Mucosa of descending colon (tissue), 3 donors: ENCODE results near the gene PTAR1. TPM values are rescaled to one million over a fixed set of nuclear protein-coding genes. Genes with fewer than 3 reads are reported as not detected.

ENCODE experiments used
- ATAC-seq: fragments of 200-7000 bp; cut with Tn5 transposase; one replicate; pipeline ENCODE4 v1.9.1; 2020; ENCODE audit warnings: mild to moderate bottlenecking, moderate library complexity
- DNase-seq, 3 donors: peaks; one replicate each; pipeline ENCODE4 v3.0.0-alpha.2; 2020
- H3K36me3 ChIP-seq: fragments of 200-600 bp; one replicate; pipeline ENCODE4 v1.8.0; 2021; ENCODE audit warnings: low read depth, mild to moderate bottlenecking
- H3K4me1 ChIP-seq: fragments of 200-600 bp; one replicate; pipeline ENCODE4 v1.8.0; 2021; ENCODE audit warnings: low read depth, mild to moderate bottlenecking
- H3K4me3 ChIP-seq: fragments of 200-600 bp; one replicate; pipeline ENCODE4 v1.8.0; 2021; ENCODE audit warnings: mild to moderate bottlenecking
- H3K9me3 ChIP-seq: fragments of 200-600 bp; one replicate; pipeline ENCODE4 v1.8.0; 2021; ENCODE audit warnings: mild to moderate bottlenecking
- CTCF ChIP-seq: fragments of 200-600 bp; IDR thresholded peaks from one replicate; pipeline ENCODE4 v1.8.0; 2022; ENCODE audit warnings: antibody characterized with exemption, mild to moderate bottlenecking
- intact Hi-C, 2 donors: fragments of 100-400 bp; cut with DNase I in 1 of 2; cut with micrococcal nuclease in 1 of 2; formaldehyde crosslinking; loops; one replicate each; pipeline versions ENCODE4 v1.11.0 to v1.11.1; 2022; cut with DNase I, micrococcal nuclease
- total RNA-seq, 3 donors: library from RNA; stranded (reverse); fragmentation: NEBNext Ultra II Directional in 2 of 3; extraction: Animal tissue kit (Norgen Biotek cat#: 25700) in 2 of 3; gene quantifications; one replicate each; pipeline versions ENCODE4 v1.2.1 to v1.2.4, GENCODE V29; 2021 to 2023
- donor health status: DM: no; HTN: no; CAD: no; lungs with moderate emphysema.
- donor health status: DM: no; HTN: no; CAD: no.
- donor health status: DM: no; HTN: yes; CAD: no.

Gene PTAR1
- total RNA-seq, 3 donors from 2014 or later: 63.0 to 71.5 (median 68.6) TPM

DNA sequence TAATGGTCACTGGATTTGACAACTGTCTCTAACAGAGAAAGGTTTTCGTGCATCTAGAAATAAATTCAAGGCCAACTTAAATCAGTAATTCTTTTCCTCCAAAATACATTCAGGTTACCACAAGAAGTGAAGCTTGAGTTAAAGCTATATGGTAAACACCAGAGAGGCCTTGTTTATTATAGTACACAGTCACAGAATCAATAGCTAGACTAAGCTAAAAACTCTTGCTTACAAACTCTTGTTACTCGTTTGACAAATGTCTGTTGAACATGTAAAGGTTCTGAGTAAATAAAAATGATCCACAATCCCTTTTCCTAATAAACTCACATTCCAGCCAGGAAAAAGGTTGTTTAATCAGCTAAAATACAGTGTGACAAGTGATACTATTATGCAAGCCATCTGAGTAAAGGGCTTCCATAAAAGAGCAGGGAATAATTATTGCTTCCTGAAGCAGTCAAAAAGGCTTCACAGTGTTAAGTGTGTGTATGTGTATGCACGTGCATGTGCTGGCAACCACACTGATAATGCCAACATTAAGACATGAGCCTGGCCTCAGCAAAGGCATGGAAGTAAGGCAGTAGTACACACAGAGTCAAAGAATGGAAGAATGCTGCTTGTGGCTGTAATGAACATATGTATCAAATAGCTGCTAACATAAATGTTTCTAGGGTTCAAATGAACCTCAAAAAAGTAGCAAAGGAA is 12.8 kb downstream of the PTAR1 start:
- ATAC-seq: peak; percentile 62
- no peaks in the 10 kb centered on the region for H3K36me3 ChIP-seq
- peaks cover 4% of the 10 kb centered on the region for H3K4me1 ChIP-seq
- no peak overlapping the region for H3K4me3 ChIP-seq
- no peak for TF ChIP-seq CTCF
- no peaks in the 10 kb centered on the region for H3K9me3 ChIP-seq
- no peak for DNase-seq
- intact Hi-C loops: loop anchor here in 1 of 2 donors (10.0 kb wide), 1 partner anchor 128 kb away; no protein-coding TSS in a partner anchor

- Histone ChIP-seq H3K4me3 (no peak overlapping the region), H3K4me1 (no peaks in the 10 kb centered on the region), H3K9me3 (no peaks in the 10 kb centered on the region), H3K36me3 (no peaks in the 10 kb centered on the region)
- ATAC-seq (peak; percentile 69), DNase-seq (no peak)
- TF ChIP-seq CTCF: no peak
- intact Hi-C loops: loop anchor here in 1 of 2 donors (10.0 kb wide), 1 partner anchor 129 kb away; no protein-coding TSS in a partner anchor
These were observed 13.9 kb downstream of the PTAR1 start for GRCh38 chr9:69745716-69746437.

DNA sequence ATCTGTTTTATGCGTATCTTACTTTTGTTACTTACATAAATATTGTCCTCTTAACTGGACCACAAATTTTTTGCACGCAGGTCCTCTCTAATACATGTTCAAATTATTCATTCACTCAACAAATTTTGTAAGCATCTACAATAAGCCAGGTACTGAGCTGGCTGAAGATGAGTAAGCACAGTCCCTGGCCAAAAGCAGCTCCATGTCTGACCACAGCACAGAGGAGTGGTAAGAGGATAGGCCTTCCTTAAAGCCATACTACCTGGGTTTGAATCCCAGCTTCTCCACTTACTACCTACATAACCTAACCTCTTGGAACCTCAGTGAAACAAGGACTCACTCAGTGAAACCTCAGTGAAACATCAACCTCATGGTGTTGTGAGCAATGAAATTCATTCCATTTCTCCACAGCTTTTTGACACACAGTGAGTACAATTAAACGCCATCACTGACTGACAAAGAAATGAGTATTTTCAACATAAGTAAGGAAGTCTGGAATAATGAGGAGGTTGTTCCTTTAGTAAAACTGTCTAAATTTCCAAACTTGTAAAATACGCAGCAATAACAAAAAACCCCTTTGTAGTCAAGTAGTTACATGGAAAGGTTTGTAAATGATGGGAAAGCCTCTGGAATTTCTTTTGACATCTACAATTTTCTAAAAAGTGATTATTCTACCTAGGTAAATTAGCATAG is 15.0 kb downstream of the PTAR1 start:
- no peak for ATAC-seq
- no peak for TF ChIP-seq CTCF
- no peak overlapping the region for H3K4me3 ChIP-seq
- H3K36me3 ChIP-seq: no peaks in the 10 kb centered on the region
- no peak for DNase-seq
- H3K9me3 ChIP-seq: no peaks in the 10 kb centered on the region
- no peaks in the 10 kb centered on the region for H3K4me1 ChIP-seq
- intact Hi-C loops: loop anchor here in 1 of 2 donors (10.0 kb wide), 1 partner anchor 130 kb away; no protein-coding TSS in a partner anchor

DNA sequence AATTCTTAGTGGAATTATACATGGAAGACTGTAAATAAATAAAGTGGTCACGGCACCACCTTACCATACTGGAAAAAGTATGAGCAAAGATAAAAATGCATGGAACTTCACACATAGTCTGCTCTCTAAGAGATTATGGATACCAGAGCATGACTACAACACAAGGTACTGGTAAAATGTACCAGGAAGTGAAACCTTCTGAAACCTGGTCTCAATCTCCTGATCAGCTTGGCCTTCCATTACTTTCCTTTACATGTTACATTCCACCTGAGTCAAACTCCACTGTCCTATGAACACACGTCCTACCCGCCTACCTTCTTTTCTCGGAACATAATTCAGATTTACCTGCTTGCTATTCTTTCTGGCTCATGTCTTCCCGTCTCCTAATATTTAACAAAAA is 15.9 kb downstream of the PTAR1 start:
- ATAC-seq (no peak), DNase-seq (no peak)
- Histone ChIP-seq H3K4me1 (no peaks in the 10 kb centered on the region), H3K9me3 (no peaks in the 10 kb centered on the region), H3K4me3 (no peak overlapping the region), H3K36me3 (no peaks in the 10 kb centered on the region)
- no peak for TF ChIP-seq CTCF
- intact Hi-C loops: loop anchor here in 1 of 2 donors (10.0 kb wide), 1 partner anchor 131 kb away; no protein-coding TSS in a partner anchor

DNA sequence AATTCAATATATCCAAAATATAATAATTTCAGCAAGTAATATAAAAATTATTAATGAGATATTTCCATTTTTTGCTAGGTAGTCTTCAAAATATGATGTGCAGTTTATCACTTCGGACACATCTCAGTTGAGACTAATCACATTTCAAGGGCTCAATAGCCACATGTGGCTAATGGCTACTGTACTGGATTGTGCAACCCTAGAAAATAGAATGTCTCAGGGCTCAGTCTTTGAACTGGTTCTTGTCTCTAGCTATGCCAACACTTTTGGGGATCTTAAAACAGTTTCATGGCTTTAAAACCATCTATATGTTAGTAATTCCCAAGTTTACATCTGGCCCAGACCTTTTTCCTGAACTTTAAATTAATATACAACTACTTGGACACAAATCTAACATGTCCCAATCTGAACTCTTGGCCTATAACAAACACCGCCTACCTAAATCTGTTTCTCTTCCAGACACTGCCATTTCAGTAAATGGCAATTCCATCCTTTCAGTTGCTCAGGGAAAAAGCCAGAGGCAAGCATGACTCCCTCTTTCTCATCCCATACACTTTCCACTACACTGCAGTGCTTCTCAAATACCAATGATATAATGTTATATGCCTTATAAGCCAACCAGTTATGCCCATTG is 18.8 kb downstream of the PTAR1 start:
- no peak for DNase-seq
- Histone ChIP-seq H3K4me3 (no peak overlapping the region), H3K4me1 (no peaks in the 10 kb centered on the region), H3K9me3 (no peaks in the 10 kb centered on the region), H3K36me3 (no peaks in the 10 kb centered on the region)
- no peak for ATAC-seq
- intact Hi-C loops: loop anchor here in 1 of 2 donors (10.0 kb wide), 1 partner anchor 134 kb away; no protein-coding TSS in a partner anchor
- no peak for TF ChIP-seq CTCF
